Body of pancreas (tissue), 4 donors: ENCODE measurements around the gene ACSL6.

ENCODE experiments used
- POLR2A ChIP-seq, 3 donors: fragments of 450-650 bp; IDR thresholded peaks; one replicate each; pipeline ENCODE4 v1.6.1; 2016; ENCODE audit warnings: antibody characterized with exemption in 3 of 3, mild to moderate bottlenecking in 2 of 3
- TF ChIP-seq, protein P1 (sequence below), 7 experiments: fragments of 450-650 bp in 4 of 7; fragments of 200-600 bp in 3 of 7; sonication (generic) in 3 of 7; IDR thresholded peaks; one replicate each; pipeline ENCODE4 v1.5.1; 2016 to 2019; ENCODE audit warnings: antibody characterized with exemption in 7 of 7

DNA sequence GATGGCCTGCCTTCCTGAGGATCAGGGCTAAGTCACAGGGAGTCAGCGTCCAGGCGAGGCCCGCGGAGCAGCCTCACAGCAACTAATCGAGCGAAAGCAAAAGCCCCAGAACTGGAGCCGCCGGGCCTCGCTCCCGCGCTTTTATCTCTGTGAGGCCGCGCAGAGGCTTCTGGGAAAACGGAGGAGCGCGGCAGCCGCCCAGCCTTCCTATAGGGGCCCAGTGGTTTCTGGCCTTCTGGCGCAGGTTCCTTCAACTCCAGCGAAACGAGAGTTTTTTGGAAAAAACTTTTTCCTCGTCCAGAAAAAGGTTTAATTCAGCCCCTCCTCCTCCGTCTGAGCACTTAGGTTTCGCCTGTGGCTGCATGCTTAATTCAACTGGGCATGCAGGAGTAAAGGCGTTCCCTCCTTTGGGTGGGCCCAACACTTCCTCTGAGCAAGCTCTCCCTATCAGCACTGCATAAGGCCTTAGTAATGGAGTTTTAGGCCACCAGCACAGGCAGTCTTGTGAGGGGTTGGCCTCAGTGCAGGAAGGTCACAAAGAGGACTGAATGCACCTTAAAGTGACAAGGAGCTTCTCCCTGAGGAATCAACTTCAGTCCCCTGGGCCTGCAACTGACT is 65.8 kb downstream of the ACSL6 start, which contains the start of gene MEIKIN:
- TF ChIP-seq POLR2A (IDR thresholded peaks at IDR 0.05) = no peak
- TF ChIP-seq, protein P1, sequence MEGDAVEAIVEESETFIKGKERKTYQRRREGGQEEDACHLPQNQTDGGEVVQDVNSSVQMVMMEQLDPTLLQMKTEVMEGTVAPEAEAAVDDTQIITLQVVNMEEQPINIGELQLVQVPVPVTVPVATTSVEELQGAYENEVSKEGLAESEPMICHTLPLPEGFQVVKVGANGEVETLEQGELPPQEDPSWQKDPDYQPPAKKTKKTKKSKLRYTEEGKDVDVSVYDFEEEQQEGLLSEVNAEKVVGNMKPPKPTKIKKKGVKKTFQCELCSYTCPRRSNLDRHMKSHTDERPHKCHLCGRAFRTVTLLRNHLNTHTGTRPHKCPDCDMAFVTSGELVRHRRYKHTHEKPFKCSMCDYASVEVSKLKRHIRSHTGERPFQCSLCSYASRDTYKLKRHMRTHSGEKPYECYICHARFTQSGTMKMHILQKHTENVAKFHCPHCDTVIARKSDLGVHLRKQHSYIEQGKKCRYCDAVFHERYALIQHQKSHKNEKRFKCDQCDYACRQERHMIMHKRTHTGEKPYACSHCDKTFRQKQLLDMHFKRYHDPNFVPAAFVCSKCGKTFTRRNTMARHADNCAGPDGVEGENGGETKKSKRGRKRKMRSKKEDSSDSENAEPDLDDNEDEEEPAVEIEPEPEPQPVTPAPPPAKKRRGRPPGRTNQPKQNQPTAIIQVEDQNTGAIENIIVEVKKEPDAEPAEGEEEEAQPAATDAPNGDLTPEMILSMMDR (IDR thresholded peaks at IDR 0.05) = no peak
